Endothelial cell of umbilical vein (primary cell): ENCODE data around the gene DPH6. TPM values are rescaled to one million over a fixed set of nuclear protein-coding genes. Genes with fewer than 3 reads are reported as not detected.

Experiments used
- BruUV-seq: library from RNA; stranded (reverse); fragments of 400-500 nt; replicated peaks from 2 replicates; lab custom pipeline; 2021; lab: Mats Ljungman, UMichigan
- CTCF ChIA-PET: fragments of 300-600, 350-600 bp; sonication (Branson Sonifier 250); formaldehyde crosslinking; loops from one replicate; lab custom pipeline; 2021; ENCODE audit warnings: antibody characterized with exemption, inconsistent platforms; lab: Charles Lee
- POLR2A ChIA-PET: fragments of 300-600, 350-600 bp; sonication (Branson Sonifier 250); formaldehyde crosslinking; loops from one replicate; lab custom pipeline; 2021; ENCODE audit warnings: antibody characterized with exemption, inconsistent platforms; lab: Charles Lee
- DNase-seq: peaks from one replicate; pipeline ENCODE4 v3.0.0-alpha.2; 2011; ENCODE audit warnings: low read depth, low spot score
- FAIRE-seq: peaks from 2 replicates; lab custom pipeline; 2011; peaks lifted over from hg19 to GRCh38; lab: Jason Lieb, UNC
- H2AFZ ChIP-seq: 2 replicates; pipeline ENCODE4 v1.6.0; 2012; ENCODE audit warnings: low read depth, low read length, control low read depth, inconsistent platforms
- H3K27ac ChIP-seq: 2 replicates; pipeline ENCODE4 v1.5.1; 2011; ENCODE audit warnings: low read depth, mild to moderate bottlenecking, control low read depth, low read length, moderate library complexity; ENCODE audit not compliant: insufficient read depth
- H3K27me3 ChIP-seq, 2 experiments: 2 replicates each; pipeline versions ENCODE4 v1.6.0 to v1.6.1; 2011; ENCODE audit warnings: low read length in 2 of 2, mixed read lengths in 1 of 2; ENCODE audit not compliant: control insufficient read depth in 2 of 2, insufficient read depth in 2 of 2
- H3K36me3 ChIP-seq, 2 experiments: 2 replicates in 1 of 2; 3 replicates in 1 of 2; pipeline ENCODE4 v1.5.1; 2011; ENCODE audit warnings: low read length in 2 of 2, mild to moderate bottlenecking in 1 of 2, moderate library complexity in 1 of 2; ENCODE audit not compliant: control insufficient read depth in 2 of 2, insufficient read depth in 2 of 2; ENCODE audit errors: extremely low read depth in 1 of 2
- H3K4me1 ChIP-seq: 3 replicates; pipeline ENCODE4 v1.5.1; 2011; ENCODE audit warnings: mild to moderate bottlenecking, low read length; ENCODE audit not compliant: control insufficient read depth, insufficient read depth; ENCODE audit errors: extremely low read depth
- H3K4me2 ChIP-seq: 2 replicates; pipeline ENCODE4 v1.6.1; 2011; ENCODE audit warnings: low read length, control low read depth, mixed read lengths; ENCODE audit not compliant: insufficient read depth
- H3K4me3 ChIP-seq, 3 experiments: fragments of 200-600 bp in 1 of 3; sonication (generic), shearing (Covaris generic) in 1 of 3; replicated peaks in 1 of 3; 2 replicates each; pipeline ENCODE4 v1.5.1; 2011 to 2016; ENCODE audit warnings: control low read depth in 3 of 3, low read length in 3 of 3, mild to moderate bottlenecking in 2 of 3, inconsistent platforms in 1 of 3, low read depth in 1 of 3, moderate library complexity in 1 of 3; ENCODE audit not compliant: insufficient read depth in 1 of 3
- H3K79me2 ChIP-seq: 2 replicates; pipeline ENCODE4 v1.6.0; 2012; ENCODE audit warnings: low read length, inconsistent platforms; ENCODE audit not compliant: control insufficient read depth, insufficient read depth
- H3K9ac ChIP-seq: replicated peaks from 2 replicates; pipeline ENCODE3; 2011; ENCODE audit warnings: low read length, control low read depth; ENCODE audit not compliant: insufficient read depth; ENCODE audit errors: extremely low read depth
- H3K9me1 ChIP-seq: replicated peaks from 3 replicates; pipeline ENCODE4 v1.6.0; 2011; ENCODE audit warnings: mild to moderate bottlenecking, low read length; ENCODE audit not compliant: control insufficient read depth, insufficient read depth; ENCODE audit errors: extremely low read depth
- H3K9me3 ChIP-seq: replicated peaks from 2 replicates; pipeline ENCODE4 v1.5.1; 2012; ENCODE audit warnings: low read length, inconsistent platforms; ENCODE audit not compliant: control insufficient read depth, insufficient read depth
- H4K20me1 ChIP-seq: replicated peaks from 2 replicates; pipeline ENCODE3; 2011; ENCODE audit warnings: mild to moderate bottlenecking, low read length; ENCODE audit not compliant: control insufficient read depth, insufficient read depth; ENCODE audit errors: extremely low read depth
- GATA2 ChIP-seq: IDR thresholded peaks from 2 replicates; pipeline ENCODE4 v1.7.0; 2011; ENCODE audit warnings: low read depth, mild to moderate bottlenecking, moderate library complexity, mixed read lengths, low read length; ENCODE audit not compliant: insufficient read length, insufficient read depth
- JUN ChIP-seq: IDR thresholded peaks from 2 replicates; pipeline ENCODE4 v1.6.1; 2011; ENCODE audit warnings: borderline replicate concordance, low read depth; ENCODE audit not compliant: insufficient read length, insufficient read depth
- MYC ChIP-seq: IDR thresholded peaks from one replicate; pipeline ENCODE4 v1.6.1; 2011; ENCODE audit warnings: mild to moderate bottlenecking, low read depth, low read length
- POLR2A ChIP-seq: IDR thresholded peaks from 2 replicates; pipeline ENCODE4 v1.6.1; 2012; ENCODE audit warnings: low read depth, mild to moderate bottlenecking, control low read depth, low read length
- POLR2AphosphoS5 ChIP-seq: IDR thresholded peaks from 2 replicates; pipeline ENCODE4 v1.6.1; 2012; ENCODE audit warnings: low read depth, mild to moderate bottlenecking, control low read depth, low read length, moderate library complexity; ENCODE audit not compliant: insufficient read depth
- dilution Hi-C: fragments of 300-500 bp; cut with MboI; formaldehyde crosslinking; loops from one replicate; pipeline ENCODE4 v1.15.0; 2019; ENCODE audit warnings: low sequenced_read_pairs; ENCODE audit not compliant: extremely low pct_ligation_motif_present
- intact Hi-C: fragments of 100-400 bp; cut with micrococcal nuclease; formaldehyde crosslinking; loops from one replicate; pipeline ENCODE4 v1.10.0; 2022
- polyA plus RNA-seq, 4 experiments: library from polyadenylated mRNA; depleted of rRNA in 3 of 4; stranded (reverse) in 3 of 4; unstranded in 1 of 4; fragments of >200 nt; gene quantifications; 2 replicates each; pipeline versions ENCODE4 v1.2.1 to v1.2.3, GENCODE V29; 2011 to 2012; ENCODE audit warnings: missing spikeins in 1 of 4
- total RNA-seq: library from RNA; stranded (reverse); gene quantifications from 2 replicates; pipeline ENCODE4 v1.2.3, GENCODE V29; 2021

DPH6 gene
- total and polyA plus RNA-seq, 2 donors (not counting 3 experiments of a cell fraction or from before 2014, with no cell fraction given), result 4.6 to 10.1 TPM

GRCh38 chr15:35580606-35581005 is 34.6 kb upstream of the DPH6 start:
- no peak overlapping the region for H2AFZ ChIP-seq
- BruUV-seq, result no TSS peak
- no peak overlapping the region for H3K9ac ChIP-seq
- intact Hi-C loops, result no loop called here
- H3K36me3 ChIP-seq, result no peaks in the 10 kb centered on the region
- no peaks in the 10 kb centered on the region for H3K79me2 ChIP-seq
- no peaks in the 10 kb centered on the region for H4K20me1 ChIP-seq
- DNase-seq, result no peak
- no peak for FAIRE-seq
- H3K9me1 ChIP-seq, result no peaks in the 10 kb centered on the region
- H3K27me3 ChIP-seq, result no peaks in the 10 kb centered on the region
- no peak overlapping the region for H3K4me3 ChIP-seq
- no peak overlapping the region for H3K4me2 ChIP-seq
- H3K27ac ChIP-seq, result no peak overlapping the region
- no peak for TF ChIP-seq MYC
- no peaks in the 10 kb centered on the region for H3K9me3 ChIP-seq
- CTCF ChIA-PET, result interaction anchor here (1.4 kb wide), 1 partner anchor 43 kb away, joined by 3 read pairs; no protein-coding TSS in a partner anchor
- no peaks in the 10 kb centered on the region for H3K4me1 ChIP-seq
- dilution Hi-C loops, result no loop called here
- POLR2A ChIA-PET, result no interaction called here

- intact Hi-C loops (no loop called here), dilution Hi-C loops (no loop called here)
- POLR2A ChIA-PET, result no interaction called here
These were observed 21.4 kb upstream of the DPH6 start for GRCh38 chr15:35567392-35567791.

More at GRCh38 chr15:35567392-35567791, 21.4 kb upstream of the DPH6 start:
- DNase-seq (no peak), FAIRE-seq (no peak)
- H3K4me2 ChIP-seq, result no peak overlapping the region
- no peaks in the 10 kb centered on the region for H3K36me3 ChIP-seq
- H3K9ac ChIP-seq, result no peak overlapping the region
- H3K4me1 ChIP-seq, result no peaks in the 10 kb centered on the region
- CTCF ChIA-PET, result no interaction called here
- H3K9me1 ChIP-seq, result no peaks in the 10 kb centered on the region
- H2AFZ ChIP-seq, result no peak overlapping the region
- H4K20me1 ChIP-seq, result no peaks in the 10 kb centered on the region
- no peaks in the 10 kb centered on the region for H3K9me3 ChIP-seq
- no TSS peak for BruUV-seq
- no peaks in the 10 kb centered on the region for H3K79me2 ChIP-seq
- no peaks in the 10 kb centered on the region for H3K27me3 ChIP-seq
- H3K27ac ChIP-seq, result no peak overlapping the region
- TF ChIP-seq JUN (no peak), POLR2A (no peak), GATA2 (no peak), POLR2AphosphoS5 (no peak)
- H3K4me3 ChIP-seq, result no peak overlapping the region
